ENCODE data around the gene USP6NL.

USP6NL gene

DNA sequence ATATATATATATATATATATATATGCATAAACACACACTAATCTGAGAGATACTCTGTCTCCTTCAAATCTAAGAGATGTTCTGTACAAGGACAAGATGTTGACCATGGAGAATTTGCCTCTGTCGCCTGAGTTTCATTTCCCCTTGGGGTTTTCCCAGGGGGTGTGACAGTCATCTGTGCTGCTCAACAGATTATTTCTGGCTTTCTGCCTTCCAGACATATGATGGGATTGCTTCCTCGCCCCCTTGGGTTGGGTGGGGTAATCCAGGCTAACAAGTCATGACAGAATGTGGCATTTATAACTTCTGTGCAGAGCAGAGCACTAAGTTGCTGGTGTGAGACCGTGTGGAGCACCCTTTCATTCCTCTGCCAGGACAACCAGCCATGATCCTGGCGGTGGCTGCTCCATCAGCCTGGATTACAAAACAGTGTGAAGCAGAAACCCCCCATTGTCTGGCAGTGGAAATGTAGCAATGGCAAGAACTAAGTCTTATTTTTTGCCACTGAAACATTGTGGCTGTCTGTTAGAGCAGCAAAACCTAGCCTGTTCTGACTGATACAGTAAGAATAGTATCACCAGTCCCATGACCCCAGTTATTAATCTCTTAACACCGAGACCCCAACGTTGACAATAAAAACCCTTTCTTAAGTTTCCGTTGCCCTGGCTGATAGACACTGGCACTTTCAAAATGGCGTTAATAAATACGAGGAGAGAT lies 13.7 kb upstream of the USP6NL start:
- H3K36me3 ChIP-seq (ENCODE audit: control insufficient read depth in 2 of 2, insufficient read depth in 2 of 2, low read length in 2 of 2): no peaks in the 10 kb centered on the region
- no peaks in the 10 kb centered on the region for H3K9me3 ChIP-seq (ENCODE audit: control insufficient read depth in 2 of 2, low read length in 2 of 2)
- H3K4me3 ChIP-seq (ENCODE audit: low read length in 2 of 2): no peak overlapping the region
- H3K27me3 ChIP-seq (ENCODE audit: control insufficient read depth in 2 of 2, insufficient read depth in 2 of 2, low read length in 2 of 2): no peaks in the 10 kb centered on the region
- no peak overlapping the region for H3K27ac ChIP-seq (ENCODE audit: low read depth in 2 of 2, low read length in 2 of 2)
- H3K9ac ChIP-seq (ENCODE audit: low read depth in 1 of 2, low read length in 2 of 2): no peak overlapping the region
- H3K4me1 ChIP-seq (ENCODE audit: control insufficient read depth in 2 of 2, insufficient read depth in 2 of 2, low read length in 2 of 2): peaks cover 0 to 2% of the 10 kb centered on the region in 2 donors

DNA sequence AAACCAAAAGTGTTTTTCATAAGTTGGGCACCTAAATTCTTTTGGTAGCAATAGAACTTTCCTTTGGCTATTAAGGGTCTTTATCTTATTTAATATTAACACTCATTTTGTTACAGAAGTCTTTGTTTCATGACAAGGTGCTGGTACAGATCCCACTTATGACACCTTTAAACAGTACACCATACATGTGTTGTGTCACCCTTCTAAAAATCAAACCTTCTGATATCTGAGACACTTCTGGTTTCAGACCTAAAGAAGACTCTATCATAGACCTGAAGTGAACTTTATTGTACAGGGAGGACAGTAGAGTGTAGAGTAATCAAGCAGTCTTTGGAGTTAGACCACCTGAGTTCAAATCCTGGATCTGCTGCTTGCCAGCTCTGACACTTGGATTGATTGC lies 5.8 kb upstream of the USP6NL start:
- Histone ChIP-seq H3K9ac (ENCODE audit: low read depth in 1 of 2, low read length in 2 of 2) (no peak overlapping the region), H3K36me3 (ENCODE audit: control insufficient read depth in 2 of 2, insufficient read depth in 2 of 2, low read length in 2 of 2) (no peaks in the 10 kb centered on the region), H3K4me1 (ENCODE audit: control insufficient read depth in 2 of 2, insufficient read depth in 2 of 2, low read length in 2 of 2) (peaks cover 0 to 8% of the 10 kb centered on the region in 2 donors), H3K27ac (ENCODE audit: low read depth in 2 of 2, low read length in 2 of 2) (no peak overlapping the region), H3K4me3 (ENCODE audit: low read length in 2 of 2) (no peak overlapping the region), H3K9me3 (ENCODE audit: control insufficient read depth in 2 of 2, low read length in 2 of 2) (peaks cover 0 to 7% of the 10 kb centered on the region in 2 donors), H3K27me3 (ENCODE audit: control insufficient read depth in 2 of 2, insufficient read depth in 2 of 2, low read length in 2 of 2) (no peaks in the 10 kb centered on the region)

DNA sequence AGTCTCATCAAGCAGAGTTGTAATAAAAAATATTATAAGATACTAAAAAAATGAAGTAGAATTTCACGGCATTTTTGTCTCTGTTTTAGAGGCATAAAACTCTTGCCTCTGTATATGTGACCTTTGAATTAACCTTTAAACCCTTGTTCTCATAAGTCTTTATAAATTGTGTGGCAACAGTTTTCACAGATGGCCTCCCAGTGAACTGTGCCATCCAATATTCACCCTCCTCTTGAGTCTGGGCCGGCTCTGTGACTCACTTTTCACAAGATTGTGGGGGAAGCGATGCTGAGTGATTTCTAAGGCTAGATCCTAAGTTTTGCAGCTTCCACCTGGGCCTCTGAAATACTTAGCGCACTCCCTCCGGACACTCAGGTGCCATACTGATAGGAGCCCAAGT lies 4.6 kb upstream of the USP6NL start:
- Histone ChIP-seq H3K9me3 (ENCODE audit: control insufficient read depth in 2 of 2, low read length in 2 of 2) (peaks cover 0 to 7% of the 10 kb centered on the region in 2 donors), H3K4me1 (ENCODE audit: control insufficient read depth in 2 of 2, insufficient read depth in 2 of 2, low read length in 2 of 2) (peaks cover 0 to 13% of the 10 kb centered on the region in 2 donors), H3K27ac (ENCODE audit: low read depth in 2 of 2, low read length in 2 of 2) (no peak overlapping the region)

DNA sequence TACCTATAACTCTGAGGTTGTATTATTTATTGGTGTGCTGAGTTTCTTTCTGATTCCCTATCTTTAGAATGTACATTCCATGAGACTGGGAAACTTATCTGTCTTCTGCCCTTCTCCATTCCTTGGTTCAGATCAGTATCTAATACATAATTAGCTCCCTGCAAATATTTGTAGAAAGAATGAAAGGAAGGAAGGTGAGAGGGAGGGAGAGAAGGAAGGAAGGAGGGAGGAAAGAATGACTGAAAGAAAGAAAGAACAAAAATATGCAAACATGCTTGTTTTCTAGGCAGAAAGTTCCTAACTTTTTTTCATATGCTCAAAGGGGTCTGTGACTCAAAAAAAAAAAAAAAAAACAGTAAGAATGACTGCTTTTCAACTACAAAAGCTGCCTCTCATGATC lies 3.9 kb upstream of the USP6NL start:
- no peak overlapping the region for H3K4me3 ChIP-seq (ENCODE audit: low read length in 2 of 2)
- peaks cover 0 to 13% of the 10 kb centered on the region in 2 donors for H3K4me1 ChIP-seq (ENCODE audit: control insufficient read depth in 2 of 2, insufficient read depth in 2 of 2, low read length in 2 of 2)
- no peaks in the 10 kb centered on the region for H3K36me3 ChIP-seq (ENCODE audit: control insufficient read depth in 2 of 2, insufficient read depth in 2 of 2, low read length in 2 of 2)
- H3K27me3 ChIP-seq (ENCODE audit: control insufficient read depth in 2 of 2, insufficient read depth in 2 of 2, low read length in 2 of 2): no peaks in the 10 kb centered on the region
- H3K9ac ChIP-seq (ENCODE audit: low read depth in 1 of 2, low read length in 2 of 2): no peak overlapping the region
- no peak overlapping the region for H3K27ac ChIP-seq (ENCODE audit: low read depth in 2 of 2, low read length in 2 of 2)
- H3K9me3 ChIP-seq (ENCODE audit: control insufficient read depth in 2 of 2, low read length in 2 of 2): peaks cover 0 to 7% of the 10 kb centered on the region in 2 donors

More for the DNA sequence above, 4.6 kb upstream of the USP6NL start:
- H3K9ac ChIP-seq (ENCODE audit: low read depth in 1 of 2, low read length in 2 of 2): no peak overlapping the region
- no peaks in the 10 kb centered on the region for H3K36me3 ChIP-seq (ENCODE audit: control insufficient read depth in 2 of 2, insufficient read depth in 2 of 2, low read length in 2 of 2)
- no peak overlapping the region for H3K4me3 ChIP-seq (ENCODE audit: low read length in 2 of 2)
- no peaks in the 10 kb centered on the region for H3K27me3 ChIP-seq (ENCODE audit: control insufficient read depth in 2 of 2, insufficient read depth in 2 of 2, low read length in 2 of 2)

DNA sequence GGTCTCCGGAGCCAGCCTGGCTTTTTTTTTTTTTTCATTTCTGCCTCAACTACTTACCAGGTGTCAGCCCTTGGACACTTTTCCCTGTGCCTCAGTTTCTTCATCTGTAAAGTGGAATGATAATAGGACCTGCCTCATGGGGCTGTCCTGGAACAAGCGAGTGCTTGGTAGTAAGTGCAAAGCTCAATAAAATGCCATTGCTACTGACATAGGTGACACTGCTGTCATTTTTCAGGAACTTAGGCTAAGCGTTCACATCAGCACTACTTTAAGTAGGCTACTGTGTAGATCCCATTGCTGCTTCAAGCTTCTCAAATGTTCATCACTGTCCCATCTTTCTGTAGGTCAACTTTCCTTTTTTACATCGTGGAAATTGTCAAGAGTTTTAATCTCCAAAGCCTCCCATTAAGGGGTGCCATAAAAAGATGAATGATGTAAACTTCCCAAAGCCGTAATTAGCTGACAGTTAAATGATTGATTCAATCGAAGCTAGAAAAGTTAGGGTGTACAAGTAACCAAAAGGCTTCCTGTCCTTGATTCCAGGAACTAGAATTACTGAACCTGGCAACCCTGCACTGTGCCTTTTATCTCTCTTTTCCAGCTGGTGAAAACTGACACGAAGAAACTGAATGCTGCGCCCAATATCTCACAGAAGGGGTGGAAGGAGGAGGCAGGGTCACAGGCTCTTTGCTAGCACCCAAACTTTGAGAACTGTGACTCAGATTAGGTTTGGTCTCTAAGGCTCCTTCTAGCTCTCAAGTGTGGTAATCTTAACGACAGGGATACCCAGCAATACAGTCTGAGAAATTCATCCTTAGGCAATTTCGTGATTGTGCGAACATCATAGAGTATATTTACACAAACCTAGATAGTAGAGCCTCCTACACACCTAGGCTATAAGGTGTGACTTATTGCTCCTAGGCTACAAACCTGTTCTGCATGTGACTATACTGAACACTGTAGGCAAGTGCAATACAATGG lies 861 bp upstream of the USP6NL start:
- peaks cover 5 to 17% of the 10 kb centered on the region in 2 donors for H3K4me1 ChIP-seq (ENCODE audit: control insufficient read depth in 2 of 2, insufficient read depth in 2 of 2, low read length in 2 of 2)
- peak overlapping the region; percentile 84 to 88 for H3K27ac ChIP-seq (ENCODE audit: low read depth in 2 of 2, low read length in 2 of 2)
- no peaks in the 10 kb centered on the region for H3K36me3 ChIP-seq (ENCODE audit: control insufficient read depth in 2 of 2, insufficient read depth in 2 of 2, low read length in 2 of 2)
- H3K9me3 ChIP-seq (ENCODE audit: control insufficient read depth in 2 of 2, low read length in 2 of 2): peaks cover 0 to 5% of the 10 kb centered on the region in 2 donors
- peak overlapping the region; percentile 75 to 86 for H3K9ac ChIP-seq (ENCODE audit: low read depth in 1 of 2, low read length in 2 of 2)
- peak overlapping the region; percentile 74 to 89 for H3K4me3 ChIP-seq (ENCODE audit: low read length in 2 of 2)
- no peaks in the 10 kb centered on the region for H3K27me3 ChIP-seq (ENCODE audit: control insufficient read depth in 2 of 2, insufficient read depth in 2 of 2, low read length in 2 of 2)

DNA sequence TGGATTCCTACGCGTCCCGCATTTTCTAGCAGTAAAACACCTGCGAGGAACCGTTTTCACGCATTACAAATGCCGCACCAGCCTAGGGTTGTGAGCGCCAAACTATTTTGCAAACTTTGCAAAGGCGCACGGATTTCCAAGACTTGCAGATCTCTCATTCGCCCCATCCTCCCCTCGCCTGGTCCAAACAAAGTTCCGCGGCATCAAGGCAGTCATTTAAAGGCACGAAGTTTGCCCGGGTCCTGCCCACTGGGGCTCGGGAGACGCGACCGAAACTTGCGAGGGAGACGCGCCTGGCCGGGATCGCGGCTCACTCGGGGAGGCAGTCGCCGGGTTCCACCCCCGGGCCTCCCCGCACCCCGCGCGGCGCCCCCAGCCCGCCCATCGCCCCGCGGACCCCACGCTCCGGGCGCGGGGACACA lies 613 bp downstream of the USP6NL start:
- Histone ChIP-seq H3K27me3 (ENCODE audit: control insufficient read depth in 2 of 2, insufficient read depth in 2 of 2, low read length in 2 of 2) (no peaks in the 10 kb centered on the region), H3K9ac (ENCODE audit: low read depth in 1 of 2, low read length in 2 of 2) (peak overlapping the region; percentile 68 to 86), H3K27ac (ENCODE audit: low read depth in 2 of 2, low read length in 2 of 2) (peak overlapping the region; percentile 88)

DNA sequence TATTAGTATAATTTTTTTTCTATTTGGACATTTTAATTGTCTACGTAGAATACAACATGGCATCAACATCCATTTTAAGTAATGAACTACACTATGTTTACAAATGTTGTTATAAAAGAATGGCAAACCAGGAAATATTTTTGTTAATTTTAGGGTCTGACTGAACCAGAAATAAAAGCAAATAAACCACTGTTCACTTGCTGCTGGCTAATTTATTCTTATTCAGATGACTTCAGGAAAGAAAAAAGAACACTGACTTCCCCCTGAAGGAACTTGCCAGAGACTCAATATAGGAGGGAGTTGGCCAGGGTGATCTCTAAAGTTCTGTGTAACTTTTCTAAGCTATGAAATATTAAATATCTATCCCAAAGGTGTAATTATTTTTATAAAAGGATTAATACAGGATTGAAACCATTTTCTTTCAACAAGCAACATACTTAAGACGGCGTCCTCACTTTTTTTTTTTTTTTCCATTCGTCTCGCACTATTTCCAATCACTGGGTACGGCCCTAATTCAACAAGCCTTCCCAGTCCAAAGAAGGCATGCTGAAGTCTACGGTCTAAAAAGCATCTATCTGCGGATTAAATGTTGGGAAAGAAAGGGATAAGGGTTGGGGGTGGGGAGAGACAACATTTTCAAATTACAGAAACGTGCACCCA lies 1.2 kb downstream of the USP6NL start:
- Histone ChIP-seq H3K36me3 (ENCODE audit: control insufficient read depth in 2 of 2, insufficient read depth in 2 of 2, low read length in 2 of 2) (no peaks in the 10 kb centered on the region), H3K27ac (ENCODE audit: low read depth in 2 of 2, low read length in 2 of 2) (peak overlapping the region; percentile 88), H3K4me1 (ENCODE audit: control insufficient read depth in 2 of 2, insufficient read depth in 2 of 2, low read length in 2 of 2) (peaks cover 5 to 17% of the 10 kb centered on the region in 2 donors), H3K9ac (ENCODE audit: low read depth in 1 of 2, low read length in 2 of 2) (peak overlapping the region; percentile 68 to 86), H3K9me3 (ENCODE audit: control insufficient read depth in 2 of 2, low read length in 2 of 2) (no peaks in the 10 kb centered on the region), H3K27me3 (ENCODE audit: control insufficient read depth in 2 of 2, insufficient read depth in 2 of 2, low read length in 2 of 2) (no peaks in the 10 kb centered on the region), H3K4me3 (ENCODE audit: low read length in 2 of 2) (peak overlapping the region; percentile 84 to 89)

More for the DNA sequence above, 613 bp downstream of the USP6NL start:
- Histone ChIP-seq H3K36me3 (ENCODE audit: control insufficient read depth in 2 of 2, insufficient read depth in 2 of 2, low read length in 2 of 2) (no peaks in the 10 kb centered on the region), H3K4me1 (ENCODE audit: control insufficient read depth in 2 of 2, insufficient read depth in 2 of 2, low read length in 2 of 2) (peaks cover 5 to 17% of the 10 kb centered on the region in 2 donors), H3K4me3 (ENCODE audit: low read length in 2 of 2) (peak overlapping the region; percentile 84 to 89), H3K9me3 (ENCODE audit: control insufficient read depth in 2 of 2, low read length in 2 of 2) (no peaks in the 10 kb centered on the region)

DNA sequence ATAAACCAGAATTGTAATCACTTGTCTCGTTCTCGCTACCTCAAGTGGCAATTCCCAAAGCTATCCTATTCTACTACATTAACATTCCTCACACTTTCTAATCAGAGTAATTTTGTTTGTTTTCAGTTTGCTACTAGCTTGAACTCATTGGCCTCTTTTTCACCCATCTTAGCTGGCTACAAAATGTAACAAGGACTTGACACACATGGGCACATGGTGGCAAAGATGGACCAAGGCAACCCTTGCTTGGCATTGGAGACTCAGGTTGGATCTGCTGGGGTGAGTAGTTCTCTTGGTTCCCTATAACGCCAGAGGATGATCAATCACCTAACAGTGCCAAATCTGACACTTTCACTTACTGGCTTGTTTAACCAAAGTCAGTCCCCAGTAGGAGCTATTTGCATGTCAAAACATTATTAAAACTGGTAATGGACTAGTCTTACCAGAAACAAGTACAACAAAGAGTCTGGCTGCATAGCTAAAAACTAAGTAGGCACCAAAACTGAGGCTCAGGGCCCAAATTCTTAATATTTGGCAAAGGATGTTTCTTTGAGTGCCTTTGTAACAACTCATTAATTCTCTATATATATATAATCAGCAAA lies 1.9 kb downstream of the USP6NL start:
- Histone ChIP-seq H3K4me1 (ENCODE audit: control insufficient read depth in 2 of 2, insufficient read depth in 2 of 2, low read length in 2 of 2) (peaks cover 5 to 17% of the 10 kb centered on the region in 2 donors), H3K9ac (ENCODE audit: low read depth in 1 of 2, low read length in 2 of 2) (peak overlapping the region in 1 of 2 donors; percentile 24), H3K27ac (ENCODE audit: low read depth in 2 of 2, low read length in 2 of 2) (peak overlapping the region in 1 of 2 donors; percentile 12), H3K27me3 (ENCODE audit: control insufficient read depth in 2 of 2, insufficient read depth in 2 of 2, low read length in 2 of 2) (no peaks in the 10 kb centered on the region), H3K9me3 (ENCODE audit: control insufficient read depth in 2 of 2, low read length in 2 of 2) (no peaks in the 10 kb centered on the region), H3K4me3 (ENCODE audit: low read length in 2 of 2) (peak overlapping the region in 1 of 2 donors; percentile 89), H3K36me3 (ENCODE audit: control insufficient read depth in 2 of 2, insufficient read depth in 2 of 2, low read length in 2 of 2) (no peaks in the 10 kb centered on the region)

DNA sequence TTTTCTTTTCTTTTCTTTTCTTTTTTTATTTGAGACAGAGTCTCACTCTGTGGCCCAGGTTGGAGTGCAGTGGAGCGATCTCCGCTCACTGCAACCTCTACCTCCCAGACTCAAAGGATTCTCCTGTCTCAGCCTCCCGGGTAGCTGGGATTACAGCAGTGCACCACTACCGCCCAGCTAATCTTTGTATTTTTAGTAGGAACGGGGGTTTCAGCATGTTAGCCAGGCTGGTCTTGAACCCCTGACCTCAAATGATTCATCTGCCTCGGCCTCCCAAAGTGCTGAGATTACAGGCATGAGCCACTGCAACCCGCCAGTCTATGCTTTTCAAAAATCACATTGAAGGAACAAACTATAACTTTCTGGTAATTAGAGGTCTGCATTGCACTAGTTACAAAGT lies 2.4 kb downstream of the USP6NL start:
- Histone ChIP-seq H3K27me3 (ENCODE audit: control insufficient read depth in 2 of 2, insufficient read depth in 2 of 2, low read length in 2 of 2) (no peaks in the 10 kb centered on the region), H3K9me3 (ENCODE audit: control insufficient read depth in 2 of 2, low read length in 2 of 2) (no peaks in the 10 kb centered on the region), H3K36me3 (ENCODE audit: control insufficient read depth in 2 of 2, insufficient read depth in 2 of 2, low read length in 2 of 2) (no peaks in the 10 kb centered on the region), H3K4me1 (ENCODE audit: control insufficient read depth in 2 of 2, insufficient read depth in 2 of 2, low read length in 2 of 2) (peaks cover 5 to 17% of the 10 kb centered on the region in 2 donors), H3K9ac (ENCODE audit: low read depth in 1 of 2, low read length in 2 of 2) (no peak overlapping the region), H3K27ac (ENCODE audit: low read depth in 2 of 2, low read length in 2 of 2) (peak overlapping the region in 1 of 2 donors; percentile 12), H3K4me3 (ENCODE audit: low read length in 2 of 2) (peak overlapping the region in 1 of 2 donors; percentile 89)
